Measurements from ENCODE around the gene NHSL1. TPM values are rescaled to one million over a fixed set of nuclear protein-coding genes. Genes with fewer than 3 reads are reported as not detected.
"Not testable (repeated sequence)": the region's sequence is repeated elsewhere in the genome, so short reads cannot be mapped to it uniquely, and the experiment has no call there.

Gene NHSL1
- total and polyA plus RNA-seq, 9 of the 15 experiments (the other 6 are each of a cell fraction or from before 2014, with no cell fraction given), result 0.09 to 0.20 TPM; not detected in 7

- TF ChIP-seq FOXP1 (CRISPR knock-in tag; IDR thresholded peaks at IDR 0.05) (no peak), HMG20A (CRISPR knock-in tag; conservative IDR thresholded peaks at IDR 0.05) (no peak)
Measured at GRCh38 chr6:138426500-138427123, 72.7 kb downstream of the NHSL1 start (continued).

DNA sequence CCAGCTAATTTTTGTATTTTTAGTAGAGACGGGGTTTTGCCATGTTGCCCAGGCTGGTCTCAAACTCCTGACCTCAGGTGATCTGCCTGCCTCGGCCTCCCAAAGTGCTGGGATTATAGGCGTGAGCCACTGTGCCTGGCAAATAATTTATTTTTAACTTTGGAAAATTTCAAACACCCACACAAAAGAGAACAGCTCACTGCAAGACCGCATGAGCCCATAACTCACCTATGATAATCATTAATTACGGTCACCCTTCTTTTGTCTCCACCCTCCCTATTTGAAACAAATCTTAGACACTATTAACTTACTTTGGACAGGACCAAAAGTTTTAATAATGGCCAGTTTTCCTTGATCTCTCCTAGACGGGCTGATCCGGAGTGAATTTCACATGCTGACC, 74.0 kb downstream of the NHSL1 start:
- H3K36me3 ChIP-seq (ENCODE audit: control insufficient read depth, insufficient read depth, low read length); BruUV-seq (replicated peaks); H3K27ac ChIP-seq (ENCODE audit: extremely low read depth, low read depth, low read length); in situ Hi-C loops (cut with MboI); H2AFZ ChIP-seq (ENCODE audit: low read depth, low read length); H3K9me3 ChIP-seq (replicated peaks; ENCODE audit: control insufficient read depth, insufficient read depth, low read depth, low read length); H3K4me1 ChIP-seq (replicated peaks in 1 of 2; ENCODE audit: control insufficient read depth in 2 of 2, insufficient read depth in 2 of 2, low read length in 2 of 2); H3K79me2 ChIP-seq (ENCODE audit: control insufficient read depth, insufficient read depth, low read length); H3K4me2 ChIP-seq (ENCODE audit: insufficient read depth, low read length); H3K9ac ChIP-seq (ENCODE audit: insufficient read depth in 1 of 2, low read depth in 2 of 2, low read length in 2 of 2); H4K20me1 ChIP-seq (replicated peaks; ENCODE audit: control insufficient read depth, insufficient read depth, low read length); H3K9me1 ChIP-seq (ENCODE audit: control insufficient read depth, insufficient read depth, low read length); DNase-seq (ENCODE audit: extremely low read depth in 1 of 4, low spot score in 3 of 4); H3K4me3 ChIP-seq; CTCF ChIA-PET (ENCODE audit: low intra/inter-chr PET ratio); ATAC-seq: not testable (repeated sequence)
- peak; percentile 6 for FAIRE-seq
- peaks cover 41 to 42% of the 10 kb centered on the region in 2 experiments for H3K27me3 ChIP-seq (ENCODE audit: control insufficient read depth in 2 of 2, insufficient read depth in 2 of 2, low read length in 2 of 2)
- POLR2A ChIA-PET, result interaction anchor here (1.0 kb wide), 1 partner anchor 54 kb away, joined by 4 read pairs; no protein-coding TSS in a partner anchor
- 3% methylated on average over 7 of the region's 7 CpGs for WGBS (ENCODE audit: insufficient coverage, low coverage, missing lambda C conversion rate)
- intact Hi-C loops (cut with micrococcal nuclease), result loop anchor here (5.0 to 10.0 kb wide), 2 partner anchors 97 to 940 kb away; no protein-coding TSS in a partner anchor

All from K562 (cell line).